ENCODE measurements around the gene TFEC. TPM values are rescaled to one million over a fixed set of nuclear protein-coding genes. Genes with fewer than 3 reads are reported as not detected.

Gene TFEC
- total and polyA plus RNA-seq, 2 of the 4 experiments (the other 2 are of a cell fraction) = under 0.01 to 0.02 TPM

GRCh38 chr7:115995701-115996100, 34.9 kb downstream of the TFEC start:
- no peak overlapping the region for H4K8ac ChIP-seq (ENCODE audit: low read depth in 2 of 2, low read length in 2 of 2)
- no peaks in the 10 kb centered on the region for H3K9me1 ChIP-seq (ENCODE audit: insufficient read depth, low read length)
- no peak overlapping the region for H3K56ac ChIP-seq (ENCODE audit: extremely low read depth, insufficient read depth, low read length)
- no CpG with 5 or more reads among the region's 6 CpGs for WGBS, 2 experiments (ENCODE audit: extremely low coverage in 2 of 2, insufficient read length in 1 of 2)
- no peak overlapping the region for H3K27ac ChIP-seq (ENCODE audit: insufficient read depth, low read length)
- ATAC-seq (ENCODE audit: low read depth) (no peak), DNase-seq (no peak)
- in situ Hi-C loops (cut with MboI; ENCODE audit: low sequenced_read_pairs) (no loop called here), dilution Hi-C loops (cut with HindIII; ENCODE audit: low sequenced_read_pairs, unreplicated experiment) (no loop called here), intact Hi-C loops (cut with micrococcal nuclease) (no loop called here)
- no TSS peak for BruUV-seq (replicated peaks)
- H2AFZ ChIP-seq (replicated peaks; ENCODE audit: low read length, poor library complexity) = no peak overlapping the region
- H3K4me2 ChIP-seq (ENCODE audit: low read depth, low read length) = no peak overlapping the region
- H3K79me1 ChIP-seq (ENCODE audit: low read depth in 1 of 2, low read length in 2 of 2) = no peaks in the 10 kb centered on the region
- H3K4ac ChIP-seq (ENCODE audit: low read depth, low read length) = no peak overlapping the region
- H4K20me1 ChIP-seq (ENCODE audit: insufficient read depth, low read length) = no peaks in the 10 kb centered on the region
- H3K9ac ChIP-seq (ENCODE audit: low read depth, low read length) = no peak overlapping the region
- no peak overlapping the region for H4K91ac ChIP-seq (ENCODE audit: insufficient read depth, low read depth, low read length)
- H3K4me3 ChIP-seq (ENCODE audit: insufficient read depth, low read depth, low read length) = no peak overlapping the region
- H2BK15ac ChIP-seq (ENCODE audit: low read depth, low read length) = no peak overlapping the region
- no peaks in the 10 kb centered on the region for H3K27me3 ChIP-seq (ENCODE audit: control insufficient read depth, insufficient read depth, low read length)
- no peak overlapping the region for H3K18ac ChIP-seq (ENCODE audit: low read depth, low read length)
- H3K9me3 ChIP-seq (ENCODE audit: control insufficient read depth, insufficient read depth, low read length) = no peaks in the 10 kb centered on the region
- H2BK5ac ChIP-seq (ENCODE audit: low read depth, low read length, poor library complexity, severe bottlenecking) = no peak overlapping the region
- no peak overlapping the region for H3K14ac ChIP-seq (replicated peaks; ENCODE audit: low read depth, low read length)
- no peak overlapping the region for H2AK9ac ChIP-seq (replicated peaks; ENCODE audit: low read depth, low read length, poor library complexity)
- H2AK5ac ChIP-seq (ENCODE audit: low read depth, low read length) = no peak overlapping the region
- ChIA-PET POLR2A (ENCODE audit: unreplicated experiment) (no interaction called here), CTCF (no interaction called here)
- no peaks in the 10 kb centered on the region for H3K4me1 ChIP-seq (ENCODE audit: control insufficient read depth, insufficient read depth, low read length)
- H4K5ac ChIP-seq (ENCODE audit: low read depth, low read length) = no peak overlapping the region
- H2BK20ac ChIP-seq (ENCODE audit: low read depth, low read length) = no peak overlapping the region
- TF ChIP-seq SMC3 (IDR thresholded peaks at IDR 0.05; ENCODE audit: low read depth, low read length) = no peak
- TF ChIP-seq MXI1 (IDR thresholded peaks at IDR 0.05; ENCODE audit: borderline replicate concordance, low read depth, low read length) = no peak
- no peak for TF ChIP-seq ELK1 (IDR thresholded peaks at IDR 0.05; ENCODE audit: borderline replicate concordance, low read depth, low read length)
- TF ChIP-seq POLR2A (IDR thresholded peaks at IDR 0.05; ENCODE audit: low read depth, low read length) = no peak
- no peak for TF ChIP-seq CHD1 (IDR thresholded peaks at IDR 0.05; ENCODE audit: low read depth, low read length)
- no peak for TF ChIP-seq FOS (IDR thresholded peaks at IDR 0.05; ENCODE audit: low read depth, low read length)
- no peak for TF ChIP-seq RCOR1 (IDR thresholded peaks at IDR 0.05; ENCODE audit: insufficient replicate concordance, low read length)
- TF ChIP-seq CEBPB (IDR thresholded peaks at IDR 0.05; ENCODE audit: low read depth, low read length) = no peak
- no peak for TF ChIP-seq BHLHE40 (IDR thresholded peaks at IDR 0.05; ENCODE audit: low read depth, low read length)
- no peak for TF ChIP-seq MAZ (IDR thresholded peaks at IDR 0.05; ENCODE audit: borderline replicate concordance, low read depth, low read length)
- no peak for TF ChIP-seq CTCF (conservative IDR thresholded peaks at IDR 0.05; ENCODE audit: low read depth, low read length)
- no peak overlapping the region for H2BK120ac ChIP-seq (ENCODE audit: low read depth, low read length)
- no peaks in the 10 kb centered on the region for H3K36me3 ChIP-seq (ENCODE audit: control insufficient read depth, insufficient read depth, low read length)
- H3K23ac ChIP-seq (ENCODE audit: low read depth, low read length) = no peak overlapping the region
